Measurements from ENCODE around the gene ZNF441. TPM values are rescaled to one million over a fixed set of nuclear protein-coding genes. Genes with fewer than 3 reads are reported as not detected.

ZNF441 gene
- total and polyA plus RNA-seq, 2 of the 13 experiments (the other 11 are each of a cell fraction or from before 2014, with no cell fraction given), result 2.8 to 10.0 TPM

DNA sequence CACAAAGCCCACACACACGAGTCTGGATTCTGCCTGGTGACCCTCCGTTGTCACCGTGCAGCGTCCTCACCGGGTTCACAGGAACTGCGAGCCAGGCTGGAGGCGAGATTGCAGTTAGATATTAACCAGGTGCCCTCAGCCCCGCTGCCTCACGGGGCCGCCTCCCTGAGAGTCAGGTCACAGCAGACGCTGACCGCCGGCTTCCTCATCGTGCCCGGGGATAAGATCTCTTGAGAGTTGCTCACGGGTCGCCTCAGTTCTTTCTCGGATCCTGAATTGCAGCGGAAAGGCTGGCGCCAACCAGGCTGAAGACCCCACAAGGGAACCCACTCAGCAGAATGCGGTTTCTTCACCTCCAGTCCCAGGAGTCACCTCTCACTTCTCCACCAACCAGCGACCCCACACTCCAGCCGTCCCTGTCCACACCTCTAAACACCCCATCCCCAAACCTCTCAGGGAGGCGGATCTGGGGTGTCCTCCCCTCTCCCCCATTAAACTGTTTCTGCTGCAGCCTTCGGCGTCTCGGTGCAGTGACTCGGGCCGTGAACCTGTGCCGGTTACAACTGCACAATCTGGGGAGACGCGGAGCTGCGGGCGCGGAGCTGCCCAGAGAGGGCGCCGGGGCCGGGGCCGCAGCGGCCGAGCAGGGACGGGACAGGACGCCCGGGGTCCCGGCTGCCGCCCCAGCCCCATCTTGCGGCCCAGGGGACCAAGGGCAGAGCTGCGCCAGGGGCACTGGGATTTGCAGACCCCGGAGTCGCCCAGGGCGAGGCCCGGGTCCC is 28.6 kb upstream of the ZNF441 start (continued):
- TF ChIP-seq, protein P1, sequence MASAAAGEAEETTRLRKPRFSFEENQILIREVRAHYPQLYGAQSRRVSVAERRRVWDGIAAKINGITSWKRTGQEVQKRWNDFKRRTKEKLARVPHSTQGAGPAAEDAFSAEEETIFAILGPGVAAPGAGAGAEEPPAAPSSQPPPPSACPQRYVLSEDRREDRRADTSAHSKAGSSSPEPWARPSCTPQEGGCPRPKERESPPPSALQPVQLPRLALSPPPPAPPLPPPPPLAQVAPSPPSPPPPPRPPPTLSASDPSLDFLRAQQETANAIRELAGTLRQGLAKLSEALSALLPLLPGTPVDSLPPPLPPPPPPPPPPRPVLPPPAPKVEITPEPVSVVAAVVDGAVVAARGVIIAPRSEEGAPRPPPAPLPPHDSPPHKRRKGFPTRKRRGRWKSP (CRISPR knock-in tag; IDR thresholded peaks at IDR 0.05), result no peak; the same call in 1 of the 2 replicates
- peak; percentile 58 for TF ChIP-seq RARA (CRISPR knock-in tag; IDR thresholded peaks at IDR 0.05)
- TF ChIP-seq ZNF777 (CRISPR knock-in tag; IDR thresholded peaks at IDR 0.05), result no peak; the same call in 1 of the 2 replicates
- TF ChIP-seq ESRRA (CRISPR knock-in tag; IDR thresholded peaks at IDR 0.05; ENCODE audit: low read depth), result no peak
- TF ChIP-seq, protein P2, sequence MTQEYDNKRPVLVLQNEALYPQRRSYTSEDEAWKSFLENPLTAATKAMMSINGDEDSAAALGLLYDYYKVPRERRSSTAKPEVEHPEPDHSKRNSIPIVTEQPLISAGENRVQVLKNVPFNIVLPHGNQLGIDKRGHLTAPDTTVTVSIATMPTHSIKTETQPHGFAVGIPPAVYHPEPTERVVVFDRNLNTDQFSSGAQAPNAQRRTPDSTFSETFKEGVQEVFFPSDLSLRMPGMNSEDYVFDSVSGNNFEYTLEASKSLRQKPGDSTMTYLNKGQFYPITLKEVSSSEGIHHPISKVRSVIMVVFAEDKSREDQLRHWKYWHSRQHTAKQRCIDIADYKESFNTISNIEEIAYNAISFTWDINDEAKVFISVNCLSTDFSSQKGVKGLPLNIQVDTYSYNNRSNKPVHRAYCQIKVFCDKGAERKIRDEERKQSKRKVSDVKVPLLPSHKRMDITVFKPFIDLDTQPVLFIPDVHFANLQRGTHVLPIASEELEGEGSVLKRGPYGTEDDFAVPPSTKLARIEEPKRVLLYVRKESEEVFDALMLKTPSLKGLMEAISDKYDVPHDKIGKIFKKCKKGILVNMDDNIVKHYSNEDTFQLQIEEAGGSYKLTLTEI (CRISPR knock-in tag; conservative IDR thresholded peaks at IDR 0.05), result no peak
- TF ChIP-seq ELF1 (CRISPR knock-in tag; IDR thresholded peaks at IDR 0.05), result 0 out of 2 replicates have a peak, but pooled peaks have one; percentile 14
- TF ChIP-seq KLF6 (CRISPR knock-in tag; IDR thresholded peaks at IDR 0.05), result 0 out of 2 replicates have a peak, but pooled peaks have one; percentile 44
- TF ChIP-seq NPAS2 (CRISPR knock-in tag; IDR thresholded peaks at IDR 0.05; ENCODE audit: borderline replicate concordance), result no peak
- TF ChIP-seq EP300 (IDR thresholded peaks at IDR 0.05; ENCODE audit: low read depth in 2 of 2, low read length in 2 of 2), result no peak
- no peak for TF ChIP-seq EP300 (CRISPR knock-in tag; IDR thresholded peaks at IDR 0.05; ENCODE audit: borderline replicate concordance)
- TF ChIP-seq SALL2 (CRISPR knock-in tag; IDR thresholded peaks at IDR 0.05), result no peak
- TF ChIP-seq JUNB (CRISPR knock-in tag; IDR thresholded peaks at IDR 0.05; ENCODE audit: borderline replicate concordance), result no peak
- TF ChIP-seq, protein P3, sequence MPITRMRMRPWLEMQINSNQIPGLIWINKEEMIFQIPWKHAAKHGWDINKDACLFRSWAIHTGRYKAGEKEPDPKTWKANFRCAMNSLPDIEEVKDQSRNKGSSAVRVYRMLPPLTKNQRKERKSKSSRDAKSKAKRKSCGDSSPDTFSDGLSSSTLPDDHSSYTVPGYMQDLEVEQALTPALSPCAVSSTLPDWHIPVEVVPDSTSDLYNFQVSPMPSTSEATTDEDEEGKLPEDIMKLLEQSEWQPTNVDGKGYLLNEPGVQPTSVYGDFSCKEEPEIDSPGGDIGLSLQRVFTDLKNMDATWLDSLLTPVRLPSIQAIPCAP (CRISPR knock-in tag; IDR thresholded peaks at IDR 0.05; ENCODE audit: low read depth), result no peak
- TF ChIP-seq, protein P4, sequence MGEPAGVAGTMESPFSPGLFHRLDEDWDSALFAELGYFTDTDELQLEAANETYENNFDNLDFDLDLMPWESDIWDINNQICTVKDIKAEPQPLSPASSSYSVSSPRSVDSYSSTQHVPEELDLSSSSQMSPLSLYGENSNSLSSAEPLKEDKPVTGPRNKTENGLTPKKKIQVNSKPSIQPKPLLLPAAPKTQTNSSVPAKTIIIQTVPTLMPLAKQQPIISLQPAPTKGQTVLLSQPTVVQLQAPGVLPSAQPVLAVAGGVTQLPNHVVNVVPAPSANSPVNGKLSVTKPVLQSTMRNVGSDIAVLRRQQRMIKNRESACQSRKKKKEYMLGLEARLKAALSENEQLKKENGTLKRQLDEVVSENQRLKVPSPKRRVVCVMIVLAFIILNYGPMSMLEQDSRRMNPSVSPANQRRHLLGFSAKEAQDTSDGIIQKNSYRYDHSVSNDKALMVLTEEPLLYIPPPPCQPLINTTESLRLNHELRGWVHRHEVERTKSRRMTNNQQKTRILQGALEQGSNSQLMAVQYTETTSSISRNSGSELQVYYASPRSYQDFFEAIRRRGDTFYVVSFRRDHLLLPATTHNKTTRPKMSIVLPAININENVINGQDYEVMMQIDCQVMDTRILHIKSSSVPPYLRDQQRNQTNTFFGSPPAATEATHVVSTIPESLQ (CRISPR knock-in tag; conservative IDR thresholded peaks at IDR 0.05), result no peak
- peak; percentile 63 for TF ChIP-seq ZNF143 (CRISPR knock-in tag; IDR thresholded peaks at IDR 0.05)
- TF ChIP-seq ATF7 (IDR thresholded peaks at IDR 0.05), result no peak
- TF ChIP-seq ATF7 (CRISPR knock-in tag; IDR thresholded peaks at IDR 0.05), result no peak
- TF ChIP-seq STAT6 (CRISPR knock-in tag; IDR thresholded peaks at IDR 0.05; ENCODE audit: borderline replicate concordance), result no peak
- TF ChIP-seq, protein P5, sequence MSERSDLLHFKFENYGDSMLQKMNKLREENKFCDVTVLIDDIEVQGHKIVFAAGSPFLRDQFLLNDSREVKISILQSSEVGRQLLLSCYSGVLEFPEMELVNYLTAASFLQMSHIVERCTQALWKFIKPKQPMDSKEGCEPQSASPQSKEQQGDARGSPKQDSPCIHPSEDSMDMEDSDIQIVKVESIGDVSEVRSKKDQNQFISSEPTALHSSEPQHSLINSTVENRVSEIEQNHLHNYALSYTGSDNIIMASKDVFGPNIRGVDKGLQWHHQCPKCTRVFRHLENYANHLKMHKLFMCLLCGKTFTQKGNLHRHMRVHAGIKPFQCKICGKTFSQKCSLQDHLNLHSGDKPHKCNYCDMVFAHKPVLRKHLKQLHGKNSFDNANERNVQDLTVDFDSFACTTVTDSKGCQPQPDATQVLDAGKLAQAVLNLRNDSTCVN (CRISPR knock-in tag; IDR thresholded peaks at IDR 0.05; ENCODE audit: borderline replicate concordance), result no peak
- no peak for TF ChIP-seq NCOA5 (CRISPR knock-in tag; IDR thresholded peaks at IDR 0.05)

All from HepG2 (cell line).